HG03571 (cell line): ENCODE measurements around the gene ZSCAN4.

Source experiments
- ATAC-seq: cut with Tn5 transposase; IDR thresholded peaks from one replicate; pipeline ENCODE4 v1.9.1; 2021; ENCODE audit not compliant: unreplicated experiment

The ZSCAN4 gene

DNA sequence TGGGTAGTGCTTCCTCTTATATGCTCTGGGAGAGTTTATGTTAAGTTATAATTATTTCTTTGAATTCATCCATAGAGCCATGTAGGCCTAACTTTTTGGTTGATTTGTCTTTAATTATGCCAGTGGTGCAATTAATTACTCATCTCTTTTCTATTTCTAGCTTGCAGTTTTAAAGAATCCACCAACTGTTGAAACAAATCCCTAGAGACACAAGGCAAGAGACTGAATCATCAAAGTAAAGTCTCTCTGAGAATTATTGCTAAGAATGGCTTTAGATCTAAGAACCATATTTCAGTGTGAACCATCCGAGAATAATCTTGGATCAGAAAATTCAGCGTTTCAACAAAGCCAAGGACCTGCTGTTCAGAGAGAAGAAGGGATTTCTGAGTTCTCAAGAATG lies 7.1 kb downstream of the ZSCAN4 start:
- no peak for ATAC-seq

DNA sequence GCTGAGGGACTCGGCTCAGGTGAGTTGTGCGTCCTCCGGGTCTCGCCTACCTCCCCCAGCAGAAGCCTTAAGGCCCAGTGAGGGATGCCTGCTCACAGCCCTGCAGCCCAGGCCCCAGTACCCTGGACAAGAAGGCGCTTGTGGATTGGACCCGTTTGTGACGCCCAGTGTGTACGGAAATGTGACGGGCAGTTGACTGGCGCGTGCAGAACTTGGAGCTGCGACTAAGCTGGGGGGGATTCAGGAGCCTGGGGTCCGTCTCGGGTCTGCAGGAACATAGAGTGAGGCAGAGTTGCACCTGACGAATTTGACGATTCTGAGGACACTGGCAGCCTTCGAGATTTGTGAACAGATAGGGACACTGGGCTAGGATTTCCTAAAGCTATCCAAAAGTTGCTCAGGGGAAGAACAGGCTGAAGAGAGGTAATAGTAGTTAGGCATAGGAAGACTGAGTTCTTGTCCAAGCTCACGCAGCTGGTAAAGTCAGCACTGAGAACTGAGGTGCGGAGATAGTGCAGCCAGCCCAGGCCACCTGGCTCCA lies 13.6 kb downstream of the ZSCAN4 start:
- peak; percentile 40 for ATAC-seq

DNA sequence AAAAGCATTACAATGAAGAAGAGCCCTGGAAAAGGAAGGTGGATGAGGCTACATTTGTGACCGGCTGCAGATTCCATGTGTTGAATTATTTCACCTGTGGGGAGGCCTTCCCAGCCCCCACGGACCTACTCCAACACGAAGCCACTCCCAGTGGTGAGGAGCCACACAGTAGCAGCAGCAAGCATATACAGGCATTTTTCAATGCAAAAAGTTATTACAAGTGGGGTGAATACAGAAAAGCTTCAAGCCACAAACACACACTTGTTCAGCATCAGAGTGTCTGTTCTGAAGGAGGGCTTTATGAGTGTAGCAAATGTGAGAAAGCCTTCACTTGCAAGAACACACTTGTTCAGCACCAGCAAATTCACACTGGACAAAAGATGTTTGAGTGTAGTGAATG lies 18.0 kb downstream of the ZSCAN4 start:
- no peak for ATAC-seq

DNA sequence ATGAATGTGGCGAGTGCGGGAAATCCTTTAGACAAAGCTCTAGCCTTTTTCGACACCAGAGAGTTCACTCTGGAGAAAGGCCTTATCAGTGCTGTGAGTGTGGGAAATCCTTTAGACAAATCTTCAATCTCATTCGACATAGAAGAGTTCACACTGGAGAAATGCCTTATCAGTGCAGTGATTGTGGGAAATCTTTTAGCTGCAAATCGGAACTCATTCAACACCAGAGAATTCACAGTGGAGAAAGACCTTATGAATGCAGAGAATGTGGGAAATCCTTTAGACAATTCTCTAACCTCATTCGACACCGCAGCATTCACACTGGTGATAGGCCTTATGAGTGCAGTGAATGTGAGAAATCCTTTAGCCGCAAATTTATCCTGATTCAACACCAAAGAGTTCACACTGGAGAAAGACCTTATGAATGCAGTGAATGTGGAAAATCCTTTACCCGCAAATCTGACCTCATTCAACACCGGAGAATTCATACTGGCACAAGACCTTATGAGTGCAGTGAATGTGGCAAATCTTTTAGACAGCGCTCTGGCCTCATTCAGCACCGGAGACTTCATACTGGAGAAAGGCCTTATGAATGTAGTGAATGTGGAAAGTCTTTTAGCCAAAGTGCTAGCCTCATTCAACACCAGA lies 18.8 kb downstream of the ZSCAN4 start:
- ATAC-seq, result no peak

DNA sequence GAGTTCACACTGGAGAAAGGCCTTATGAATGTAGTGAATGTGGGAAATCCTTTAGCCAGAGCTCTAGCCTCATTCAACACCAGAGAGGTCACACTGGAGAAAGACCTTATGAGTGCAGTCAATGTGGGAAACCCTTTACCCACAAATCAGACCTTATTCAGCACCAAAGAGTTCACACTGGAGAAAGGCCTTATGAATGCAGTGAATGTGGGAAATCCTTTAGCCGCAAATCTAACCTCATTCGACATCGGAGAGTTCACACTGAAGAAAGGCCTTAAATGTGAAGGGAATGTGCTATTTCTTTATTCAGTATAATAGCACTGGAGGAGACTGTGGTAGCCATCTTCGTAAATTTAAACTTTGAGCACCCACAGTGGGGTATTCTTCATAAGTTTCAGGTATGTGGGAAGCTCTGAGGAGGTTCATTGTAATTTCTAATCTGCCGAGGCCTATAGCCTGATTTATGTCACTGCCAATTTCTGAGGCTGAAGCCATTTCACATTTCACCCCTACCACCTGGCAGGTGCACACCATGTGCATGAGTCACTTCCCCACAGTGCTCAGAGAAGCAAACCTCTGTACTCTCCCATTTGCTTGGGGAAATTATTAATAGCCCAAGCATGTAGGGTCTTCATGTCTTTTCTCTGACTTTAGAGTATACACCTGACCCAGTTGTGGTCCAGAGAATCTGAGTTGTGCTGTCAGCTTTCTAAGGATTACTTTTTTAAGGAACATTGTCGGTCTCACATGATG lies 19.5 kb downstream of the ZSCAN4 start:
- ATAC-seq, result no peak

DNA sequence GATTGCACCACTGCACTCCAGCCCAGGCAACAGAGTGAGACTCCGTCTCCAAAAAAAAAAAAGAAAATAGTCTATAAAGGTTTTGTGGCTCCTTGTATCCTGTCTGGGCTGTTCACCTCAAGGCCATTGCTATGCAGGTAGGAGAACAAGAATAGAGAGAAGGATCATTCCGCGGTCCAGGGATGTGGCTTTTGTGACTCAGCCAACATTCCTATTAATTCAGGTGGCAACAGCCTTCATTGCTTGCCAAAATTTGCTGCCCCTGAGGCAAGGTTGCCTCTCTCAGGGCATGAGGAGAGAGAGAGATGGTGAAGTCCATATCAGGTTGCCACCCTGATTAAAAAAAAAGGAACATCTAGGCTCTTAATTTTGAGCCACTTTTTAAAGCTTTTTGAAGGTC lies 21.0 kb downstream of the ZSCAN4 start:
- ATAC-seq, result no peak

DNA sequence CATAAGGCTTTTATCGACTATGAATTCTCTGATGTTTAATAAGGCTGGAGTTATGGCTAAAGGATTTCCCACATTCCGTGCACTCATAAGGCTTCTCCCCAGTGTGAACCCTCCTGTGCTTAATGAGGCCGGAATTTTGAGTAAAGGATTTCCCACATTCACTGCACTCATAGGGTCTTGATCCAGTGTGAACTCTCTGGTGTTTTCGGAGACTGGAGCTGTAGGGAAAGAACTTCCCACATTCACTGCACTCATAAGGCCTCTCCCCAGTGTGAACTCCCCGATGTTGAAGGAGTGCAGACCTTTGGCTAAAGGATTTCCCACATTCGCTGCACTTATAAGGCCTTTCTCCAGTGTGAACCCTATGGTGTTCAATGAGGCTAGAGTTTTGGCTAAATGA lies 32.9 kb downstream of the ZSCAN4 start:
- no peak for ATAC-seq

DNA sequence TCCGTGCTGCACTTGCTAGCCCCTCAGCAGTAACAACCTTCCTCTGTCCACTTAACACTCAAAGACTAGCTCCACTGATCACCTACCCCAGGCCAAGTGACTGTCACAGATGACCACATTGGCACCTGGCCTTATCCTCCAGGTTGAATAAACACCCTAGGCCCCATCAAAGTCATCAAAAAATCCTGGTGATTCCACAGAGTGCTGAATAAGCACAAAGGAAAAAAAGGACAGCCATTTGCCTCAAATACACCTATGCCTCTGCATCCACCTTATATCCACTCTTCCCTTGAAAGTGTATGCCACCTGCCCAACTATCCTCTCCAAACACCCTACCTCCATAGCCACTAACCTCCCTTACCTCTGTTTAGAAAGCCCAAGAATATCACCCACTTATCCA lies 37.6 kb downstream of the ZSCAN4 start:
- ATAC-seq, result no peak

DNA sequence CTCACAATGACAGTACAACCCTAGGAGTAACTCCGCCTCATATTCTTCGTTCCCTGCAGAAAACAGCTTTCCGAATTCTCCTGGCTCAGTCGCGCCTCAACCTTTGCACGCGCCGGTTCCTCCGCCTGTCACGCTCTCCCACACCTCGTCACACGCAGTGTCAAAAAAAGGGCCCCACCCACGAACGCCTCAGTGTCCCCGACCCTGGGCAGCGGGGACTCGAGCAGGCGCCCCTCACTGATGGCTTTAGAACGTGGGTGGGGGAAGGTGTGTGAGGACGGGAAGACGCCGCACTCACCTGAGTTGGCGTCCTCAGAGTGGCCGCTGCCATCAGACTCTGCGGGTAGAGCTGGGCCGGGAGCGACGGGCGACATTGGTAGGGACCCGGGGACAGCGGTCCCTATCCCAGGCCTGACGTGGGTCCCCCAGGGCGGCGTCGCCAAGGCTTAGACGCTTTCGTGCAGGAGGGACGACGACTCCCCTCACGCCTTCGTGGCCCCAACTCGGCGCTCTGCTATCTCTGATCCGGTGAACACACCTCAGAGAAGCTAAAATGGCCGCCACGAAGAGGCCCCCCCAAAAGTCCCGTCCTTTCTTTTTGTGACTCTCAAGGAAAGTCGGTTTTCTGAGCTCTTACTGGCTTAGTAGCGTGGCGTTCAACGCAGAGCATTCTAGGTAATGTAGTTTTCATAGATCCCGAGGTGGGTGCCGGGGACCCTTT lies 40.1 kb downstream of the ZSCAN4 start, which contains the start of gene ZNF154:
ZNF154 (minus strand) TSS at position 564 of the 721 bp plus-strand sequence; CDS start at position 331, 233 bp downstream.
- ATAC-seq, result no peak

DNA sequence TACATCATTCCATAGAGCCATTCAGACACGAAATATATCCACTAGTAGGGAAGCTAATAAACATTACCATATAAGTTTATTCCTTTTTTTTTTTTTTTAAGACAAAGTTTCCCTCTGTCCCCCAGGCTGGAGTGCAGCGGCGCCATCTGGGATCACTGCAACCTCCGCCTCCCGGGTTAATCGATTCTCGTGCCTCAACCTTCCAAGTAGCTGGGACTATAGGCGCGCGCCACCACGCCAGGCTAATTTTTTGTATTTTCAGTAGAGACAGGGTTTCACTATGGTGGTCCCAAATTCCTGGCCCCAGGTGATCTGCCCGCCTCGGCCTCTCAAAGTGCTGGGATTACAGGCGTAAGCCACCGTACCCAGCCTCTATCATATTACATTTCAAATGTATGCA lies 40.9 kb downstream of the ZSCAN4 start:
- no peak for ATAC-seq

DNA sequence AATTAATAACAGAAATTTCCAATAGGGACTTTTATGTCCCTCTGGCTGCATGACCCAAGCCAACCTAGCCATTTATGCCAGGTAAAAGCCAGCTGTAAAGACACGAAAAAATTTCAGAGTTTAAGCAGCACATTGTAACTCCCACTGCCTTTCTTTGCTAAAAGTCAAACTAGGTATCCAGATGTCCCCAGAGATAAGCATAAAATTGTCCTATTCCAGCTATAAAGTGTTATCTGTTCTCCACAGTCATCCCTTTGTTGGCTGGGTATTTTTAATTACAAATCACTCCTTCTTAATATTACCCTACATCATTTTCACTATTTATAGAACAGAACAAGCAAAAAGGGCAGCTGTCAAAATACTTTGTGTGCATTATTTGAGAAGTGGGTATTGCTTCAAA lies 43.5 kb downstream of the ZSCAN4 start:
- ATAC-seq, result no peak

DNA sequence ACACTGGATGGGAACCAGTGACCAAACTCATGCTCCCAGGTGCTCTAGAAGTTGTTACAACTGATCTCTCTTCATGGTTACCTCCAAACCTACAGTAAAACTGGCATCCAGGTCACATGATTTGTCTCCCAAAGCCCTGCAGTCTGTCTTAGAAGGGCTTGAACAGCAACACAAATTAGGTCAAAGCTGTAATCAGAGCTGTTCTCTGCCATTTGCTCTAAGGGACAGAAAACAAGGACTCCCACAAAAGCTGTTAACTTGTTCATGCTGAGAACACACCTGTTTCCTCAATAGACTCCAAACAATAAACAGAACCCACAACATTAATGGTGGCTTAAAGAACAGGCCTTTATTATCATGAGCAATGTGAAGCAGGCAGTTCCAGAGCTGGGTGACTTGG lies 50.7 kb downstream of the ZSCAN4 start:
- no peak for ATAC-seq

DNA sequence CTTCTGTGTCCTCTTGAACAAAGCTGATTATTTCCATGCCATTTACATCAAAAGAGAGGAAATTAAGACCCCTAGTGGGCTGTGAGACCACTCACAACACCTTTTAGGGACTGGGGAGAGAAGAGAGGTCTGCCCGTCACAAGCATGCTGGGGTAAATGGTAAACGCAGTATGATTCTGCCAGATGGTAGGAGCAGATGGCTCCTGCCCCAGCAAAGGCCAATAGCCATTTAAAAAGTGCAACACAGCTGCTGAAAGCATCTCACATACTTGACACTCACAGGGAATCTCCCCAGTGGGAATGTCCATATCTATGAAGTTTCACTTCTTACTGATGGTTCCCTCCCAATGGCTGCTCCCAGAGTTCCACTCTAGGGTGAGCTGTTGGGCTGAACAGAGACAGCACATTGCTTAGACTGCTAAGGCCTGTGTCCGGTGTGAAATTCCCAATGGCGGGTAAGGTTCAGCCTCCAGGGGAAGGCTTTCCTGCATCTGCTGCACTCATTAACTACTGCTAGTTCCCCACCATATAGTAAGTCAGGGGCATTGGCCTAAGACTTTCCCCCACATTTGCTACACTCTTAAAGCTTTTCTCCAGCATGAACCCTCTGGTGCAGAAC lies 51.3 kb downstream of the ZSCAN4 start:
- ATAC-seq, result no peak

DNA sequence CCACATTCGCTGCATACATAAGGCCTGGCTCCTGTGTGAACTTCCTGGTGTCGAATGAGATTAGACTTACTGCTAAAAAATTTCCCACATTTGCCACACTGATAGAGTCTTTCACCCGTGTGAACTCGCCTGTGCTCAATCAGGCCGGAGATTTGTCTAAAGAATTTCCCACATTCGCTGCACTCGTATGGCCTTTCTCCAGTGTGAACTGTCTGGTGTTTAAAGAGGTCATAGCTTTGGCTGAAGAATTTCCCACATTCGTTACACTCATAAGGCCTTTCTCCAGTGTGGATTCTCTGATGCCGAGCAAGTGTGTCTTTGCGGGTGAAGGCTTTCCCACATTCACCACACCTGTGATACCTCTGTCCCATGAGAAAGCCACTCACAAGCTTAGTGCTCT lies 52.1 kb downstream of the ZSCAN4 start:
- ATAC-seq, result no peak
